ENCODE measurements around the gene ARIH2.
"Not testable (repeated sequence)": the region's sequence is repeated elsewhere in the genome, so short reads cannot be mapped to it uniquely, and the experiment has no call there.

ARIH2 gene

GRCh38 chr3:49004352-49005302, 86.0 kb downstream of the ARIH2 start:
- DNase-seq (ENCODE audit: low spot score): no peak

DNA sequence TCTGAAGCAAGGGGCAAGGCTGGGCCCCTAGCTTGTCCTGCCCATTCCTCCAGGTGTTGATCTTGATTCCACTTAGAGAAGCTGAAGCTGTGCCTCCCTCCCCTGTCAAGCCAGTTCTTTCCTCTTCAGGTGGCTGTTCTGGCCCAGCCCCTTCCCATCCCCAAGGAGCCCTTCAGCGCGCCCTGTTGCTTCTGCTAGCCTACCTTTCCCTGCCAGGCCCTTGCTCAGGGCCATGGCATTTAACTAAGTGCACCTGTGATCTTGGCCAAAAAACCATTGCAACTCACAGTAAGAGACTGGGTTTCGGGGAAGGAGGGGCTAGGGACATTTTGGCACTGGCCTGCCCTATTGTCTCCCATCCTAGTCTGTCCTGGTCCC, 86.7 kb downstream of the ARIH2 start:
- DNase-seq (ENCODE audit: low spot score): no peak

- DNase-seq (ENCODE audit: low spot score): no peak
Measured at GRCh38 chr3:49005998-49006397, 87.4 kb downstream of the ARIH2 start.

DNA sequence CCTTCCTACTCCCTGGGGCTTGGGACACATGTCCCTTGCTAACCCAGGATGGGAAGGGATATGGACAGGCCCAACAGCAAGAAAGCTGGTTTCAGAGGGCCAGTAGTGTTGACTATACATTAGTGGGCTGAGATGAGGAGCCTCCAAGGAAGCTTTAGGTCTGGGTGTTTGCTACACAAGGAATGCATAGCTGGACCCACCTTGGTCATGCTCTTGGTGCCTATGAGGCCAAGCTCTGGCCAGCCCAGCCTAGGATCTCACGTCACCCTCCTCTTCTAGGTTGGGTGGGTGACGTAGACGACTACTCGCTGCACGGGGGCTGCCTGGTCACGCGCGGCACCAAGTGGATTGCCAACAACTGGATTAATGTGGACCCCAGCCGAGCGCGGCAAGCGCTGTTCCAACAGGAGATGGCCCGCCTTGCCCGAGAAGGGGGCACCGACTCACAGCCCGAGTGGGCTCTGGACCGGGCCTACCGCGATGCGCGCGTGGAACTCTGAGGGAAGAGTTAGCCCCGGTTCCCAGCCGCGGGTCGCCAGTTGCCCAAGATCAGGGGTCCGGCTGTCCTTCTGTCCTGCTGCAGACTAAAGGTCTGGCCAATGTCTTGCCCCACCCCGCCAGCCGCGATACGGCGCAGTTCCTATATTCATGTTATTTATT, 87.9 kb downstream of the ARIH2 start:
- peak; percentile 16 for DNase-seq (ENCODE audit: low spot score)

DNA sequence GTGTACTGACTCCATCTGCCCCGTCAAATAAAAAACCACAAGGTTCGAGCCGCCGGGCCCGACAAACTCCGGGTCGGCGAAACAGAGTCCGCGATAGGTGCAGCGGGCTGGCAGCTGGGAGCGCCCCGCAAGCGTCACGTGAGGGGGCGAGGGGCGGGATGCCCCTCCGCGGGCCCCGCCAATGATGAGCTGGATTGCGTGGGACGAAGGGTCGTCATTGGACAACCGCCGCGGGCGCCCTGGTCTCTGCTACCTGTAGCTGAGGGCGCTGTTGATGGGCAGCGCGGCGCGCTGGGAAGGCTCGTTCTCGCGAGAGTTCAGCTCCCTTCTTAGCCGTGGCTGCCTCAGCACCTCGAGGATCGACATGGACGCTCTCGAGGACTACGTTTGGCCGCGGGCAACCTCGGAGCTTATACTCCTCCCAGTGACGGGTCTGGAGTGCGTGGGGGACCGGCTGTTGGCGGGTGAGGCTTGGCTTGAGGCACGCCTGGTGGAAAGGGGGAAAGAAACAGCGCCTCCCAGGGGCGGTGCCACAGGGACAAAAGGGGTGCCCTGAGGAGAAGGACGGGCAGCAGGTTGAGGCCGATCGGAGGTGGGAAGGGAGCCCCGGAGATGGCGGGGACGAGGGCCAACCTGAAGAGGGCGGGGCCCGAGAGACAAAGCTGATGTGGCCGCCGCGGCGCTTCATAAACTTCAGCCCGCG, 88.6 kb downstream of the ARIH2 start, which contains the start of gene WDR6:
Gene WDR6 (plus strand): TSS at position 324 of the 703 bp plus-strand sequence. CDS start 41 bp downstream, at position 365.
- peak; percentile 97 for DNase-seq (ENCODE audit: low spot score)

- peak; percentile 68 for DNase-seq (ENCODE audit: low spot score)
Measured at GRCh38 chr3:49007771-49008528, 89.3 kb downstream of the ARIH2 start.

- not testable (repeated sequence) for DNase-seq (ENCODE audit: low spot score)
Measured at GRCh38 chr3:49008627-49009026, 90.0 kb downstream of the ARIH2 start.

GRCh38 chr3:49009396-49009795, 90.8 kb downstream of the ARIH2 start:
- no peak for DNase-seq (ENCODE audit: low spot score)

GRCh38 chr3:49012441-49013017, 93.9 kb downstream of the ARIH2 start:
- DNase-seq (ENCODE audit: low spot score): no peak

GRCh38 chr3:49013113-49013737, 94.6 kb downstream of the ARIH2 start:
- no peak for DNase-seq (ENCODE audit: low spot score)

DNA sequence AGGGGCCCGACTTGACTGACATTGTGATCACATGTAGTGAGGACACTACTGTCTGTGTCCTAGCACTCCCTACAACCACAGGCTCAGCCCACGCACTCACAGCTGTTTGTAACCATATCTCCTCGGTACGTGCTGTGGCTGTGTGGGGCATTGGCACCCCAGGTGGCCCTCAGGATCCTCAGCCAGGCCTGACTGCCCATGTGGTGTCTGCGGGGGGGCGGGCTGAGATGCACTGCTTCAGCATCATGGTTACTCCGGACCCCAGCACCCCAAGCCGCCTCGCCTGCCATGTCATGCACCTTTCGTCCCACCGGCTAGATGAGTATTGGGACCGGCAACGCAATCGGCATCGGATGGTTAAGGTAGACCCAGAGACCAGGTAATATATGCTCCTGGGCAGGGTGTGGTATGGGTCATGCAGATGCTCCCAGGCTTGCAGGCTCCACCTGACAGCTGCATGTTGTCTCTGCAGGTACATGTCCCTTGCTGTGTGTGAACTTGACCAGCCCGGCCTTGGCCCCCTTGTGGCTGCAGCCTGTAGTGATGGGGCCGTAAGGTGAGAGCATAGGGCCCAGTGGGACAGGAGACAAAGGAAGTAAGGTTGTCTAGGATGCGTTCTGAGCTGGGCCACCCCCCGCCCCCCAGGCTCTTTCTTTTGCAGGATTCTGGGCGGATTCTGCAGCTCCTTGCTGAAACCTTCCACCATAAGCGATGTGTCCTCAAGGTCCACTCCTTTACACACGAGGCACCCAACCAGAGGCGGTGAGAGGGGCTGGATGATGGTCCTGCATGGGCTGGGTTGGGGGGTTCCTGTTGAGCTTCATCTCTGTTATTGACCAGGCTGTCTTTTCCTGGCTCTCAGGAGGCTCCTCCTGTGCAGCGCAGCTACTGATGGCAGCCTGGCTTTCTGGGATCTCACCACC, 95.4 kb downstream of the ARIH2 start:
- DNase-seq (ENCODE audit: low spot score): peak; percentile 30

- no peak for DNase-seq (ENCODE audit: low spot score)
Measured at GRCh38 chr3:49015072-49015471, 96.4 kb downstream of the ARIH2 start.

GRCh38 chr3:49015765-49016164, 97.1 kb downstream of the ARIH2 start:
- DNase-seq (ENCODE audit: low spot score): no peak

- no peak for DNase-seq (ENCODE audit: low spot score)
Measured at GRCh38 chr3:49016414-49017228, 98.0 kb downstream of the ARIH2 start.

DNA sequence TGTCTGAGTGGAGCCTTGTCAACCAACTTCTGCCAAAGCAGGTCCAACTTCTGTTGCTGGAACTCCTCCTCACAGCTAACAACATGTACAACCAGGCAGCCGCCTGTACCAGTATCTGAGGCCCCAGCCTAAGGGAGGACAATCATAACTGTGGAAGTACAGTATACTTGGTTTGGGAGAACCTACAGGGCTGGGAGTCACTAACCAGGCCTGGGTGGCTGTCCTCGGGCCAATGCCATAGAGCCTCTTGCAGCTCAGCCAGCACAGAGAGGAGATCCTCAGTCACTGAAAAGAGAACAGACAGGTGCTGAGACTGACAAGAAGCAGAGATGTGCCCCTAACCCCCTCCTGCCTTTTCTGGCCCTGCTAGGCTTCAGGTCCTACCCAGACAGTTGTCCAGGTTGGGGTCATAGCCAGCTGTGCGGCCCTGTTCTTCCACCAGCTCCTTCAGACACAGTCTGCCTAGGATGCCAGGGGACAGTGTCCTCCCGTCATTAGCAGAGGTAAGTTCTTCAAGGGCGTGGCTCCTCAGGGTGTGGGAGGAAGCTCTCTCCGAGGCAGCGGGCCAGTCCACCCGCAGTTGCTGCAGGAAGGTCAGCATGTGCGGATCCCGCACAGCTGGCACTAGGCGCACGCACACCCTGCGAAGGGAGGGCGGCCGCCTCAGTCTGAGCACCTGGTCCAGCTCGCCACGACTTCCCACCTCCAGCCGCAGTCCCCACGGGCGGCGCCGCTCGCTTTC, 98.8 kb downstream of the ARIH2 start:
- no peak for DNase-seq (ENCODE audit: low spot score)

GRCh38 chr3:49017971-49018706, 99.5 kb downstream of the ARIH2 start, which contains the start of gene DALRD3:
DALRD3 (minus strand) TSS chr3:49018580; CDS start chr3:49018564, 16 bp downstream.
- DNase-seq (ENCODE audit: low spot score): peak; percentile 40

- DNase-seq (ENCODE audit: low spot score): peak; percentile 17
Measured at GRCh38 chr3:49018707-49019006, 100.0 kb downstream of the ARIH2 start.

GRCh38 chr3:49019941-49020329, 101.3 kb downstream of the ARIH2 start:
- DNase-seq (ENCODE audit: low spot score): peak; percentile 15
